AG09319 (cell line): ENCODE measurements around the gene OMP.

Source experiments
- DNase-seq: peaks from one replicate; pipeline ENCODE4 v3.0.0-alpha.2; 2010; ENCODE audit warnings: low read depth; ENCODE audit errors: extremely low read depth
- TF ChIP-seq, protein P1 (sequence below): IDR thresholded peaks from 2 replicates; pipeline ENCODE4 v1.5.1; 2011; ENCODE audit warnings: low read depth, mild to moderate bottlenecking, inconsistent platforms, low read length, moderate library complexity

Gene OMP

DNA sequence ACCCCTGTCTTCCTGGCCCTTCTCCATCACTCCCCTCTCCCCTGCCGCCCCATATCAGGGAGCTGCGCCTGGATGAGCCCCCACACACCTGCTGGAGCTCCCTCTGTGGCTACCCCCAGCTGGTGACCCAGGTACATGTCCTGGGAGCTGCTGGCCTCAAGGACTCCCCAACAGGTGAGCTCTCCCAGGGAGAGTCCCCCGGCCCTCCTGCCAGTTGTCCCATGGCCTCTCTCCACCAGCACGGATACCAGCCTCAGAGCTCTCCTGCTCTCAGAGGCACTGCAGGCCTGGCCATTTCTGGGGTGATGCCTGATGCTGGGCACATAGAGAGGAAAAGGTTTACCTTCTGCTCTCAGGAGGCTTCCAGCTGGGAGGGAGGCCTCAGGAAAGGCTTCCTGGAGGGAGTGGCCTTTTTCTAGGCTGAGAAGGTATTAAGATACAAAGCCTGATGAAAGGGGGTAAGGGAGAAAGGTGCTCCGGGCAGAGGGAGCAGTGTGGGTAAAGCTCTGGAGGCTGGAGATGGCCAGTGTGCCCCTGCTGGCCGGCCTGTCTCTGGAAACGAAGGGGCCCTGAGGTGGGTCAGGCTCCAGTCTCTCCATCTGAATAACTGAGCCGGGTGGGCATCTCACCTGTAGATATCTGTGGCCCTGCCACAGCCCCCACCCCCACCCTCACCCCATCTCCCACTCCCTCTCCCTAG, 19.4 kb downstream of the OMP start:
- no peak for DNase-seq
- TF ChIP-seq, protein P1, sequence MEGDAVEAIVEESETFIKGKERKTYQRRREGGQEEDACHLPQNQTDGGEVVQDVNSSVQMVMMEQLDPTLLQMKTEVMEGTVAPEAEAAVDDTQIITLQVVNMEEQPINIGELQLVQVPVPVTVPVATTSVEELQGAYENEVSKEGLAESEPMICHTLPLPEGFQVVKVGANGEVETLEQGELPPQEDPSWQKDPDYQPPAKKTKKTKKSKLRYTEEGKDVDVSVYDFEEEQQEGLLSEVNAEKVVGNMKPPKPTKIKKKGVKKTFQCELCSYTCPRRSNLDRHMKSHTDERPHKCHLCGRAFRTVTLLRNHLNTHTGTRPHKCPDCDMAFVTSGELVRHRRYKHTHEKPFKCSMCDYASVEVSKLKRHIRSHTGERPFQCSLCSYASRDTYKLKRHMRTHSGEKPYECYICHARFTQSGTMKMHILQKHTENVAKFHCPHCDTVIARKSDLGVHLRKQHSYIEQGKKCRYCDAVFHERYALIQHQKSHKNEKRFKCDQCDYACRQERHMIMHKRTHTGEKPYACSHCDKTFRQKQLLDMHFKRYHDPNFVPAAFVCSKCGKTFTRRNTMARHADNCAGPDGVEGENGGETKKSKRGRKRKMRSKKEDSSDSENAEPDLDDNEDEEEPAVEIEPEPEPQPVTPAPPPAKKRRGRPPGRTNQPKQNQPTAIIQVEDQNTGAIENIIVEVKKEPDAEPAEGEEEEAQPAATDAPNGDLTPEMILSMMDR: no peak

DNA sequence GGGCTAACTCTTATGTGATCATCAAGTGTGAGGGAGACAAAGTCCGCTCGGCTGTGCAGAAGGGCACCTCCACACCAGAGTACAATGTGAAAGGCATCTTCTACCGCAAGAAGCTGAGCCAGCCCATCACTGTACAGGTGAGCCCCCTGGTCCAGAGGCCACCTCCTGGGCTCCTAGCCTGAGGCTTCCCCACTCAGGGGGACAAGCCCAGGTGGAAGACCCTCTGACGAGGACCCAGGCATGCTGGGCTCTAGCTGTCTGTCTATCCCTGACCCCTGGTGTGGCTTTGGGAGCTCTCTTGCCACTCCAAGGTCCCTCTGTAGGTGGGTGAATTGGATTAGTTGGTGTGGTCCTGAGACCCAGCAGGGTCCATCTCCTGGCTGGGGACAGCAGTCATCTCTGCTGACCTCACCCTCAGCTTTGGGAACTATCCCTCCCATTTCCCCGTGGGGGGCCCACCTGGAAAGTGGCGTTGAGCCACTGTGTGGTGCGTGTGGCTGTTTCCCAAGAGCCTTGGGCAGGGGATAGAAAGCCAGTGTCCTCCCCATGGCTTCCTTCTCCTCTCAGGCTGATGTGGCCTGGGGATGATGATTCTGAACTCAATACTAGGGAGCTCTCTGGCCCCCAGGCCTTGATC, 20.1 kb downstream of the OMP start:
- TF ChIP-seq, protein P1: no peak
- DNase-seq: no peak

DNA sequence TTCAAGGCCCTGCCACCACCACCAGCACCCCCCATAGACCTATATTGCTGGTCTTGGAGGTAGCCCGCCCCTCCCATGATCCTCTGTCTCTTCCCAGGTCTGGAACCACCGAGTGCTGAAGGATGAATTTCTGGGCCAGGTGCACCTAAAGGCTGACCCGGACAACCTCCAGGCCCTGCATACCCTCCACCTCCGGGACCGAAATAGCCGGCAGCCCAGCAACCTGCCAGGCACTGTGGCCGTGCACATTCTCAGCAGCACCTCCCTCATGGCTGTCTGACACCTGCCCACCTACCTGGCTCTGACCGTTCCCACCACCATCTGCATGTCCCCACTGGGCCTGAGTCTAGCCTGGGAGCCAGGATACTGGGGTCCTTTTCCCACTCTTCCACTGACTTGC, 21.0 kb downstream of the OMP start:
- DNase-seq: no peak
- TF ChIP-seq, protein P1: no peak

DNA sequence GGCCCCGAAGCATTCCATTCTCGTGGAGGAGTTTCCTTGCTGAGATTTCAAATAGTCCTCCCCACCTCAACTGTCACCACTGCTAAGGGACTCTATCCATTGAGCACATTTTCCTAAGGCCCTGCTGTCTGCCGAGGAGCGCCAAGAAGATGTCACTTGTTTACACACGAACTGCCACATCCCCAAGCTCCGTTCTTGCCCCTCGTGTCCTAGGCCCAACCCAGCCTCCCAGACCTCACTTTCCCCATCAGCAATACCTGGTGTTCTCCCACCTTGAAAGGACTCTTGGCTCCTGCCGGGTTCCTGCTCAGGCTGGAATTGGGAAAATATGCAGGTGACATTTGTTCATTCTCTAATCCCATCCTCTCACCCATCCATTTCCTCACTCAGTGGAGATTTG, 21.4 kb downstream of the OMP start:
- no peak for DNase-seq
- TF ChIP-seq, protein P1: no peak

DNA sequence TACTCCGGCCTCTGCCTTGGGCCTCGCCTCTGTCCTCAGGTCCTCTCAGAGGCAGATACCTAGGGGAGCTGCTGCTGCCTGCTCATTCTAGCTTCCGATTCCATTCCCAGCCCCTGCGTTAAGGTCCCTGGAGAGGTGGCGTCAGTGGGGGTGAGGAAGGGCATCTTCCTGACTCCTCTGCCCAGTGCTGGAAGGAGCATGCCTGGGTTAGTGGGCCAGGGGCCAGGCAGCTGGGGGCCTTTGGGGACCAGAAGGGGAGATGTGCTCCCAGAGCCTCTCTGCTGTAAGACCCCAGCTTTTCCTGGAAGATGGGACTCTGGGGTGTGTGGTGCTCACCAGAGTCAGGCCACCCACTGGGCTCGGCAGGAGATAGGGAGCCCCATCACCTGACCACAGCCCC, 21.8 kb downstream of the OMP start:
- no peak for DNase-seq
- TF ChIP-seq, protein P1: no peak

DNA sequence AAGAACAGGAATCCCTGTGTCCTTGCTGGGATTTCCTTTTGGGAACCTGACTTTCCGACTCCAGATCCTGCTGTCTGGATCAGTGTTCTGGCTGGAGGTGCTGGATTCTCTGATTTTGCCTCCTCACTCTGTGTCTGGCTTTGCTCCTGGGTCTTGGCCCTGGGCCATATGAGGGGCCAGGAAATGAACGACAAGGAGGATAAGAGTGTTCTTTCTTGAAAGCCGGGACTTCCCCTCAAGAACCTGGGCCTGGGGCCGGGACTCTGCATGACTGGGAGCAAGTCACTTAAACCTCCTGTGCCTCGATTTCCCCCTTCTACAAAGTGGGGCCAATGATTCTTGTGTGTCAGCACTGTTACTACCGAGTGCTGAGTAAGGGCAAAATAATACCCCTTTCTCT, 22.6 kb downstream of the OMP start:
- no peak for DNase-seq
- TF ChIP-seq, protein P1: no peak

DNA sequence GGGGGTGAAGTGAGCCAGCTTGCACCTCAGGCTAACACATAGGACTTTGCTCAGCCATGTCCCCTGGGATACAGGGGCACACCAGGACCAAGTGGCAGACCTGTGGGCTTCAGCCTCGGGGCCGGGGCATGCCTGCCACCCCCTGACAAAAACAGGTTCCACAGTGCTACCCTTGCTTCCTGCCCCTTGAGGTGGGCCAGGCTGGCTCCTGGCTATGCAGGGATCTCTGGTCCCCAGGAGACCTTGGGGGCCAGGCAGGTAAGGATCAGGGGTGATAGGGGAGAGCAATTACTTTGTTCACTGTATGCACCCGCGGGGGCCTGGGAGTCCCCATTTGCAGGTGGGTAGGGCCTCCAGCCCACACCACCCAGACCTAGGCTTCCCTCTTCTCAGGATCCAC, 23.1 kb downstream of the OMP start:
- TF ChIP-seq, protein P1: no peak
- DNase-seq: no peak
